ENCODE measurements around the gene GNG11.

DNA sequence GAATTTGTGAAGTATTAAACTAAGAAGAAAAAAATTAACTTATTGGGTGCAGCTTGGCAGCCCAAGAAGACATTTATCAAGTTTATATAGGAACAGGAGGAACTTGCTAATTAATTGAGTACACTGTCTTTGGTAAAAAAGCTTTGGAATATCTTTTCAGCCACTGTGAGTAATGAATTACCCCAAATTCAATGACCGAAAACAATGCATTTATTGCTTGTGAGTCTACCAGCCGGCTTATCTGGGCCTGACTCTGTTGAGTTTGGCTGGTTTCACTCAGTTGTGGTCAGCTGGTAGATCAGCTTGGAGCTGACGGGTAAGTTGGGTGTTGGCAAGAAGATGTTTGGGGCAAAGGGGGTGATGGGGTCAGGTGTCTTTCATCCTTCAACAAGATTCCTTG lies 11.6 kb downstream of the GNG11 start:
- TF ChIP-seq, protein P1, sequence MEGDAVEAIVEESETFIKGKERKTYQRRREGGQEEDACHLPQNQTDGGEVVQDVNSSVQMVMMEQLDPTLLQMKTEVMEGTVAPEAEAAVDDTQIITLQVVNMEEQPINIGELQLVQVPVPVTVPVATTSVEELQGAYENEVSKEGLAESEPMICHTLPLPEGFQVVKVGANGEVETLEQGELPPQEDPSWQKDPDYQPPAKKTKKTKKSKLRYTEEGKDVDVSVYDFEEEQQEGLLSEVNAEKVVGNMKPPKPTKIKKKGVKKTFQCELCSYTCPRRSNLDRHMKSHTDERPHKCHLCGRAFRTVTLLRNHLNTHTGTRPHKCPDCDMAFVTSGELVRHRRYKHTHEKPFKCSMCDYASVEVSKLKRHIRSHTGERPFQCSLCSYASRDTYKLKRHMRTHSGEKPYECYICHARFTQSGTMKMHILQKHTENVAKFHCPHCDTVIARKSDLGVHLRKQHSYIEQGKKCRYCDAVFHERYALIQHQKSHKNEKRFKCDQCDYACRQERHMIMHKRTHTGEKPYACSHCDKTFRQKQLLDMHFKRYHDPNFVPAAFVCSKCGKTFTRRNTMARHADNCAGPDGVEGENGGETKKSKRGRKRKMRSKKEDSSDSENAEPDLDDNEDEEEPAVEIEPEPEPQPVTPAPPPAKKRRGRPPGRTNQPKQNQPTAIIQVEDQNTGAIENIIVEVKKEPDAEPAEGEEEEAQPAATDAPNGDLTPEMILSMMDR (IDR thresholded peaks at IDR 0.05) = no peak
- TF ChIP-seq POLR2A (IDR thresholded peaks at IDR 0.05) (no peak), POLR2AphosphoS5 (IDR thresholded peaks at IDR 0.05; ENCODE audit: insufficient read depth in 1 of 2, low read depth in 1 of 2) (no peak)
